HG03342 (cell line): Measurements from ENCODE around the gene DGKD.

Experiments
- ATAC-seq: cut with Tn5 transposase; IDR thresholded peaks from one replicate; pipeline ENCODE4 v1.9.1; 2021; ENCODE audit warnings: mild to moderate bottlenecking, moderate library complexity; ENCODE audit not compliant: unreplicated experiment

Gene DGKD

DNA sequence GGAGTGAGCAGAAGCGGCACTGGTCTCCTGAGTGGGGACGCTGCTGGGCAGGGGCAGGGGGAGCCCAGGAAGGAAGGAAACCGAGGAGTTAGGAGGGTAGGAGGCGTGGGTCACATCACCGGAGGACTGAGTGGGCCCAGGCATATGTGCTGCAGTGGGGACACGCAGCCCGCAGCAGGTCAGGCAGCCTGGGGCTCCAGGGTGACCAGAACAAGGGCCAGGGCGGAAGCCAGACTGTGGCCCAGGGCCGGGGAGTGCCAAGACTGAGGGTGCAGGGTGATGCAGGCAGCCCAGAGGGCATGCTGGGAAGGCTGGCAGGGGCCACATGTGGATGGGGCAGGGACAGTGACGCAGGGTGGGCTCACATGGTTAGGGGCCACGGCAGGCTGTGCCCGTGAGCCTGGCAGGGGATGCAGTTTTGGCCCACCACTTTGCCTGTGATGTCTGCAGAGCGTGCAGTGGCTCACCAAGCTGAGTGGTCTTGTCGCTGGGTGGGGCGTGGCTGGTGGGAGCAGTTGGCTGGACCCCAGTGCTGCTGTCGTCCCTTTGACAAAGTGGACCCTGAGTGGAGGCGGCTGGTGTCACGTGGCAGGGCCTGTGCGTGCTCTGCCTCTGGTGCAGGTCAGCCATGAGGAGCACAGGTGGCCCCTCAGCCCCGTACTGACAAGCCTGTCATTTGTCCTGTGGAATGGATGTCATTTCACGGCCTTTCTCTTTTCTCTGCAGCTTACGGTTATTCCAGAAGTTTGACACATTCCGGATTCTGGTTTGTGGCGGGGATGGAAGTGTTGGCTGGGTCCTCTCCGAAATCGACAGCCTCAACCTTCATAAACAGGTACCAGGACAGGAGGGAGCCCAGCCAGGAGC is 87.1 kb downstream of the DGKD start:
- ATAC-seq, result no peak

- no peak for ATAC-seq
Observed at GRCh38 chr2:233442028-233442310, 87.7 kb downstream of the DGKD start.

GRCh38 chr2:233443511-233444183 is 89.4 kb downstream of the DGKD start:
- peak; percentile 69 for ATAC-seq

- no peak for ATAC-seq
Observed at GRCh38 chr2:233444501-233444900, 90.2 kb downstream of the DGKD start.

DNA sequence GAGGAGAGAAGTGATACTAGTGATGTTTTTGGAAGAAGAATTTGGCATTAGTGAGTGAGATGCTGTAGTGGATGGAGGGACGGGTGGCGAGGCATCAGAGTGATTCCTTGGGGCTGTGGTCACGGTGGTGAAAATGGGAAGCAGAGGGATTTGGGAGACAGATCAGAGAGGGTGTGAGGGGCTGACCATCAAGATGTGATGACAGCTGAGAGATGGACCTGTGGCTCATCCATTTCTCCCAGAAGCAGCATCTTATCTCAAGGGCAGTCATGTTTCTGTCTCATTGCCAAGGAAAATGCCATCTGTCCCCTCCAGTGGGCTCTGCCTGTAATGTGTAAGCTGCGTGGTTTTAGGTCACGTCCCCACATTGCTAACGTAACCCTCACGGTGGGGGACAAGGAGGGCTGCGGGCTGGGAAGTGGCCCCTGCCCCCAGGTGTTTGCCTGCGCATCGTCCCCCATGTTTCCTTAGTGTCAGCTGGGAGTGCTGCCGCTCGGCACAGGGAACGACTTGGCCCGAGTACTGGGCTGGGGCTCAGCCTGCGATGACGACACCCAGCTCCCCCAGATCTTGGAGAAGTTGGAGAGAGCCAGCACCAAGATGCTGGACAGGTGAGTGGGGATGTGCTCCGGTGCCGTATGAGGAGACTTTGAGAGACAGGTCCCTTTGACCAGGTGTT is 91.0 kb downstream of the DGKD start:
- ATAC-seq, result no peak

DNA sequence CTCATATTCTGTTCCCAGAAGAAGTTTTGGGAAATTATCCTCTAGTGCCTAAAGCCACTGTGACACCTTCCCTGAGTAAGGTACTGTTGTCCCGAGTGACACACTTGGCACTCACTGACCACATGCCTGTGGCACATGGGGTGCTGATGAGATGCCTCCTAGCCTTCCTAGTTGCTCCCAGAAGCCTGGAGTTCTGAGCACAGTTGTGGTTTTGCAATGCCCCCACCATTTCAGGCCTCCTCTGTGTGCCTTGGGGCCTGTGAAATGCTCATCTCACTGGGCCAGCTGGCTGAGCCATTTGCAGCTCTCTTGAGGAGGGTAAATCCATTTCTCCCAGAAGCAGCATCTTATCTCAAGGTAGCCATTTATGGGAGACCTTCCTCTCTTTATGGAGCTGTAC is 91.8 kb downstream of the DGKD start:
- no peak for ATAC-seq

DNA sequence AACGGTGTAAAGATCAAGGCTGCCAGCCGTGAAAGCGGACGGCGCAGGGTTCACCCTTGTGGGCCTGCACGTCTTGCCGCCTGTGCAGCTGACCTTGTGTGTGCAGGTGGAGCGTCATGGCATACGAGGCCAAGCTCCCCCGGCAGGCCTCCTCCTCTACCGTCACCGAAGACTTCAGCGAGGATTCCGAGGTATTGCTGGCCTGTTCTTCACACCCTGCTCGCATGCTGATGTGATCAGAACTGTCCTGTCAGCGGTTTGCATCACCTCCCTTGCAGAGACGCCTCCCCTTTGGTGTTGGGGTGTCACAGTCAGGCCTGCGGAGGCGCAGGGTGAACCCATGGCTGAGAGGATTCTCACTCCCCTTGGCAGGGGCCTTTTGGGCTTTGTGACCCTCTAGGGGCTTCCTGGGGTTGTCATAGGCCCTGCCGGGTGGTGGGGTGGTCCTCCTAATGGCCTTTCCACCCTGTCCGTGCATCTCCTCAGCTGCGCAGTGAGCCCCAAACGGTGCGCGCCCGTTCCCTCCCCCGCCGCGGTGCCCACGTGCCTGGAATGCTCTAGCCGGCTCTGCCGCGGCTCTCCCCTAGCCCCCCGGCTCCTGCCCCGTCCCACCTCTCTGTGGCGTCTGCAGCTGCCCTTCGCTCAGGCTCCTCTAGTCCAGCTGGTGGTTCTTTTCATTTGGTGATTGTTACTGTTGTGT is 92.5 kb downstream of the DGKD start:
- ATAC-seq, result no peak

DNA sequence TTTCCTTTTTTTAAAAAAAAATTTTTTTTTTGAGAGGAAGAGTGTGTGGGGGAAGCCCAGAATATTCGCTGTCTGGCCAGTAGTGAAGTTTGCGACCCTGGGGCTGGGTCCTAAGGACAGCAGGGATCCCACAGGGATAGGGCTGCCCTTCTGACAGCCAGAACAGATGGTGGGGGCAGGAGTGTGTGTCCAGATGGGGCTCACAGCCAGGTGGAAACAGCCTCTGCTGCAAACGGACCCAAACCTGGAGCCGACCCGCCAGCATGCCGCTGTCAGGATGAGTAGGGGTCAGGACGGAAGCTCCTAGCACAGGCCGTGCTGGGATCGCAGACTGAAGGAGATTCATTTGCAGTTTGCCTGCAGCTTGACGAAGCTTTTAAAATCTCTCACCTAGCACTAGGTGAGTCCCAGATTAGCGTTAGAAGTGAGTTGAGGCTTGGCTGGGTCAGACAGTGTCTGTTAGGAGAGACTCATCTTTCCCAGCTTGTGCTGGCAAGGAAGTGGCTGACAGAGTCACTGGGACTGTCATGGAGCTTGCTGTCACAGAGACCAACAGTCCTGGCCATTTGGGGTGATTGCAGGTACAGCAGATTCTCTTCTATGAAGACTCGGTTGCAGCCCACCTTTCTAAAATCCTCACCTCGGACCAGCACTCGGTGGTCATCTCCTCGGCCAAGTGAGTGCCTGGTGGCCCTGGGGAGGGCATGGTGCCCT is 93.4 kb downstream of the DGKD start:
- ATAC-seq, result no peak

GRCh38 chr2:233448220-233448559 is 93.9 kb downstream of the DGKD start:
- ATAC-seq, result no peak

GRCh38 chr2:233448575-233448974 is 94.3 kb downstream of the DGKD start:
- ATAC-seq, result no peak

- ATAC-seq, result no peak
Observed at GRCh38 chr2:233449081-233449901, 95.0 kb downstream of the DGKD start.

GRCh38 chr2:233449921-233450863 is 95.9 kb downstream of the DGKD start:
- no peak for ATAC-seq

DNA sequence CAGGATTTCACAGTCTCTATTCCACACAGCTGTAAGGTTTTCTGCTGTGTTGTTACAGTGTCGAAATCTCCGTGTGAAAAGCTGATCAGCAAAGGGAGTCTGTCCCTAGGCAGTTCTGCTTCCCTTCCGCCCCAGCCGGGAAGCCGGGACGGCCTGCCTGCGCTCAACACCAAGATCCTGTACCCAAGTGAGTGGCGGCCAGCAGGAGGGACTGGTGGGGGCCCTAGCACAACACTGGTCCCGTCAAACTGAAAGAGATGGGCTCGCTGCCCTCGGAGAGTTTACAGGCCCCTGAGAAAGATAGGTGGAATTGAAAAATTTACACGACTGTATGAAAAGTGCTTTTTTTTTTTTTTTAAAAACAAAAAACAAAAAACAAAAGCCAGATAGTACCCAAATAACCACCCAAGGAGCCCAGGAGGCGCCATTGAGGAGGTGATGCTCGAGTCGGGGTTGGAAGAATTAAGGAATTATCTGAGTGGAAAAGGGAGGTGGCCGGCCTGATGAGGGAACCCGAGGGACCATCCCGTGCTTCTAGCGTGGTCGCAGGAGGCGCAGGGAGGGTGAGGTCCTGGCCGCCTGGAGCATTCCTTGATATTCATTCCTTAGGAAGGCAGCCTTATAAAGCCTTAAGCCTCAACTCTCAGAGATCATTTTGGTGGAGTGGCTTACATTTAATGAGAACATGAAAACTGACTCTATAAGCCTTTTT is 96.7 kb downstream of the DGKD start:
- ATAC-seq, result no peak

DNA sequence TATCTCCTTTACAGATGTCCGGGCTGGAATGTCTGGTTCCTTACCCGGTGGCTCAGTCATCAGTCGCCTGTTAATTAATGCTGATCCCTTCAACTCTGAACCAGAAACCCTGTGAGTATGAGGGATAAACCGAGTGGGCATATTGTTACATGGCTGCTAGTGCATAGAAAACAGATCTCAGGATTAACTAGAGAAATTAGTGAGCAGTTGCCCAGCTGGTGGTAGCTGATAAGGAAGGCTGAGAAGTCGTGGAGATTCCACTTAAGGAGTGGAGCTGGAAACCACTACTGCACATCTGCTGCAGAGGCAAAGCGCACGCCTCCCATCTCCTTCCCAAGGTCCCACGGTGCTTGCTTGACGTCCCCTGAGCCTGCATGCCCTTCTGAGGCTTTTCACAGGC is 97.7 kb downstream of the DGKD start:
- no peak for ATAC-seq

DNA sequence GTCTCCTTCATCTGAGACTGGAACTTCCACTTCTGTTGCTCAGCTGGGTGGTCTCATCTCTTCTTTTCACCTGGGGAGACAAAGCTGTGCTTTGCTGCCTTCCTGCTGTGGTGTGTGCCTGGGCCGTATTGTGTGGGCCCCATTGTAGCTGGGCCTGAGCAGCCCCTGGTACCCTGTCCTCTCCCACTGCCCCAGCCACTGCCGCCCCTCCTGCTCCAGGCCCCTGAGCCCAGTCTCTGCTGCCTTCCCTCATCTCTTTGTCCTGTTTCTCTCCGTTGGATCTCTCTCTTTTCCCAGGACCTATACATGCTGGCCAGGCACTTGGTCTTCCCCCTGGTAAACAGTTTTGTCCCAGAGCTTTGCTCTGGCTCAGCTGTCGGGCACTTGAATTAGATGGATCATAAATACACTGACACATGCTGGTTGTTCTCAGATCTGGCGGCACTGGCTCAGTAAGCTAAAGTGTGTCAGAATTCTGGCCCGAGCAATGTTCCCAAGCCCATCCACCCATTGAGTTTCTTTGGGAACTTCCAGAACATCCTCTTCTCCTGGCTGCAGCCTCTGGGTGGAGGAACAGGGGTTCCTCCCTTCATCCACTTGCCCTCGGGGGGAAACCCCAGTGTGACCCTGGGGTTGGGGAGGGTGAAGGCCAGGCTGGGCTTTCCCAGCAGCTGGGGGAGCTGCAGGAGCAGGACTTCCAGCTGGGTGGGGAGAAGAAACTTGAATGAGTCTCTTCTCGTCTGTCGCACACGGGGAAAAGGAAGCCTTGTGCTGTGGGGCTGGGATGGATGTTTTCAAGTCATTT is 99.0 kb downstream of the DGKD start:
- ATAC-seq, result no peak

- ATAC-seq, result no peak
Observed at GRCh38 chr2:233453916-233454315, 99.6 kb downstream of the DGKD start.

DNA sequence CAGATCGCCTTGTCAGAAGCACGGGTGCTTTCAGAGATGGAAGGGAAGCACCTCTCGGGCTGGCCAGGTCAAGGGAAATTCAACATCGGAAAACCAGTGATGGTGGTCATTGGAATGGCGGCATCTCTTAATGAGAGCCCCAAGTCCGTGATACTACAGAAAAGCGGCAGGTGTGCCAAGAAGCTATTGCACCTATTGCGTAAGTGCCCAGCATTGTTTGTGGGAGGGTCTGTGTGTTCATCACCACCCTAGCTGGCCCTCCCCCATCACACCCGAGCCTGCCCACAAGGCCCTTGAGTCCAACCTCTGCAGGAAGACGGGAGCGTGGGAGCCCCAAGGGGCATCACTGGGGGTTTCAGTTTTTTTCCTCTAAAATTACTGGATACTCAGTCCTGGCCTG is 100.7 kb downstream of the DGKD start:
- ATAC-seq, result no peak

DNA sequence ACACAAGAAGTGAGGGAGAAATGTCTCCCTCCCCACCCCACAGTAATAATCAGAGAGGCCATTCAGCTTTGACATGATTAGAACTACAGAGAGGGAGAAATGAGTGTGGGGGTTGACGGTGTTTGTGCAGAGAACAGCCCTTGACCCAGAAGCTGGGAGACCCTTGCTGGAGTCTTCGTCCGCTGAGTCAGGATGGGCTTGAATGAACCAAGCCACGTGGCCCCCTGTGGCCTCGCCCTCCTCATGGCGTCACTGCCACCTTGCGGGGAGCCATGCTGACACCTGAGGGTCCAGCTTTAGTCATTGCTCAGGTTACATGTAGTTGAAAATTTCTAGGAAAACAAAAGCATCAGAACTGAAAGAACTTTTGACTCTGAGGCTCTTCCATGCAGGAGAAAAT is 101.2 kb downstream of the DGKD start:
- ATAC-seq, result no peak
